ENCODE measurements around the gene HINT3. TPM values are rescaled to one million over a fixed set of nuclear protein-coding genes. Genes with fewer than 3 reads are reported as not detected.

Gene HINT3
- total and polyA plus RNA-seq, 2 experiments from 2014 or later: 1.8 to 8.0 TPM

GRCh38 chr6:125961117-125961516 is 4.5 kb downstream of the HINT3 start:
- H3K9me2 ChIP-seq (ENCODE audit: insufficient read depth): no peaks in the 10 kb centered on the region
- no peak overlapping the region for H3K27ac ChIP-seq (ENCODE audit: low read depth)
- H3K4me1 ChIP-seq (ENCODE audit: insufficient read depth): peaks cover 10% of the 10 kb centered on the region
- H3K36me3 Mint-ChIP-seq (ENCODE audit: low read depth): no peaks in the 10 kb centered on the region
- no peak overlapping the region for H3K27ac Mint-ChIP-seq
- no peaks in the 10 kb centered on the region for H3K36me3 ChIP-seq (ENCODE audit: insufficient read depth)
- no peaks in the 10 kb centered on the region for H3K9me3 Mint-ChIP-seq
- H3K4me3 Mint-ChIP-seq: no peak overlapping the region
- H3K4me2 ChIP-seq: no peak overlapping the region
- no peaks in the 10 kb centered on the region for H3K27me3 Mint-ChIP-seq (ENCODE audit: insufficient read depth, low read depth, poor library complexity)
- H4K20me1 ChIP-seq (replicated peaks; ENCODE audit: insufficient read depth): no peaks in the 10 kb centered on the region
- no peak for TF ChIP-seq POLR2AphosphoS5 (IDR thresholded peaks at IDR 0.05; ENCODE audit: low read depth)
- TF ChIP-seq ZNF331 (CRISPR knock-in tag; IDR thresholded peaks at IDR 0.05; ENCODE audit: low read depth): no peak
- no peak for TF ChIP-seq ETS1 (IDR thresholded peaks at IDR 0.05)
- TF ChIP-seq STAT1 (IDR thresholded peaks at IDR 0.05; ENCODE audit: unreplicated experiment): no peak
- no peak for TF ChIP-seq JUNB (IDR thresholded peaks at IDR 0.05; ENCODE audit: unreplicated experiment)
- no peak for TF ChIP-seq REST (IDR thresholded peaks at IDR 0.05; ENCODE audit: unreplicated experiment)
- no peak for TF ChIP-seq EZH2phosphoT487 (IDR thresholded peaks at IDR 0.05; ENCODE audit: unreplicated experiment)
- TF ChIP-seq ZNF462 (CRISPR knock-in tag; IDR thresholded peaks at IDR 0.05): no peak
- no peak for TF ChIP-seq NANOG (IDR thresholded peaks at IDR 0.05; ENCODE audit: borderline replicate concordance)
- no peak for TF ChIP-seq CREB1 (CRISPR knock-in tag; IDR thresholded peaks at IDR 0.05; ENCODE audit: low read depth)
- TF ChIP-seq ZNF114 (CRISPR knock-in tag; IDR thresholded peaks at IDR 0.05): no peak
- TF ChIP-seq CTCF (conservative IDR thresholded peaks at IDR 0.05; ENCODE audit: low read depth in 2 of 2): no peak
- no peak for TF ChIP-seq EZH2 (IDR thresholded peaks at IDR 0.05; ENCODE audit: low read depth, unreplicated experiment)
- H3K27me3 ChIP-seq (ENCODE audit: insufficient read depth): no peaks in the 10 kb centered on the region
- no peaks in the 10 kb centered on the region for H3K79me2 ChIP-seq (replicated peaks; ENCODE audit: insufficient read depth)
- H3K4me3 ChIP-seq: no peak overlapping the region
- no peak overlapping the region for H2AFZ ChIP-seq
- ATAC-seq: no peak
- no peaks in the 10 kb centered on the region for H3F3A ChIP-seq (replicated peaks; ENCODE audit: low read depth)
- no peak for DNase-seq (ENCODE audit: low spot score)
- H3K4me1 Mint-ChIP-seq: 0 out of 3 replicates have a peak, but pooled peaks cover under 1% of the 10 kb centered on the region

Data from GM23338 (cell line).